Activated CD8-positive, alpha-beta memory T cell treated with anti-CD3 and anti-CD28 coated beads, Interleukin-2, amount 50 U/mL, for 24 hours (primary cell): ENCODE results near the gene VPS13C.

ENCODE experiments used
- DNase-seq: peaks from one replicate; pipeline ENCODE4 v3.0.0-alpha.2; 2020; ENCODE audit errors: extremely low read depth

Gene VPS13C

DNA sequence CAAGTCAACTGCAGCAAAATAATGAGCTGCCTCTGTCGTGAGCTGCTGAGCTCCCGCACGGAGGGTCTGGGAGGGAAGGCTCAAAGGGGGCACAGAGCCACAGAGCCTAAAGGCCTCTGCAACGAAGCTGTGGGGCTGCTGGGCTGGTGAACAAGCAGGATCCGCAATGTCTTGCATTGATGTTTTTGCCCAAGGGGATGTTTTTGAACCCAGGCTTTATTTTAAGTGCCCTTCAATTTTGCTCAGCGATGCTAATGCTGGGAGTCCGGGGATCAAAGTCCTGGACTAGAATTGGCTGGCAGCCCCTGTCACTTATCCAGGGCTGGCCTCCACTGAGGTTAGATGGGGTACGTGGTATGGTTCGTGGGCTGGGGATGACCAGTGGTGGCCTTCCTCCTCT lies 240.0 kb downstream of the VPS13C start:
- no peak for DNase-seq

DNA sequence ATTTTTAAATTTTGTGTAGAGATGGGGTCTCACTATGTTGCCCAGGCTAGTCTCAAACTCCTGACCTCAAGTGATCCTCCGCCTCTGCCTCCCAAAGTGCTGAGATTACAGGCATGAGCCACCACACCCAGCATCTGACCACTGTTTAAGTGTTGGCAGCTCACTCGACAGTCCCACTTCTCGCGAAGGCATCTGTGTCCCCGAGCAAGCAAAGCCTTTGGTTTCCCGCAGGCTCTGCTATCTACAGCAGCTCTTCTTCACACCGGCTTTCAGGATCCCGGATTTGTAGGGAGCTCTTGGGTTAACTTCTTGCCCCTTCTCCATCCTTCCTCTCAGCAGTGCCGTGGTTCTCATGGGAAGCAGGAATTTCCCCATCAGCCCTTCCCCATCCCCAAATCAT lies 240.9 kb downstream of the VPS13C start:
- DNase-seq, result no peak

- DNase-seq, result no peak
These were observed 241.4 kb downstream of the VPS13C start for GRCh38 chr15:61818801-61819200.

GRCh38 chr15:61816856-61817255 lies 243.4 kb downstream of the VPS13C start:
- DNase-seq, result no peak

DNA sequence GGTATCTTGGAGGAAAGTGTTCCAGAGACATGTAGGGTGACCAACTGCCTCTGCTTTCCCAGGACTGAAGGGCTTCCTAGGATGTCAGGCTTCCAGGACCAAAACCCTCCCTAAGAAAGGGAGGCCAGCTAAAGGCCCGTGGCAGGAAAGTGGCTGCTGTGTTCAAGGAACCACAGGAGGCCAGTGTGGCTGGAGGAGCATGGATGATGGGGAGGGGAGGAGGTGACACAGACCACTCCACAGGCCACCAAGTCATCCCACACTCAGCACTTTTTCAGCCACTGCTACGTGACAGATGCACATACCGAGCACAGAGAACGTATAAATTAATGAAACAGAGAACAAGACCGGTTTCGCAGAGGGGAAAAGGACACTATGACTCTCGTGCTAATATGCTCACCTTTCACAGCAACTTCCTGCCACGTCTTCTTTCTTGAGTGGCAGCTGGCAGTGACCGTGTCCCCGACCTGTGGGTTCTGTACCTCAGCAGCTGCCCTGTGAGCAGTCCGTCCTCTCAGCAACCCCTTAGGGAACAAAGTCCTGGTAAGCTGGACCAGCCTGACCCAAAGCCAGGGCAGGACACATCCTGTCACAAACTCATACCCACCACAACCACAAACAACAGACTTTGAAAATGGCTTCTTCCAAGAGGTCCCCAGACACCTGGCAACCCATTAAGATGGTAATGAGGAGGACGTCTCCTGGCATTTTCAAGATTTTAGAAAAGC lies 244.7 kb downstream of the VPS13C start:
- no peak for DNase-seq

DNA sequence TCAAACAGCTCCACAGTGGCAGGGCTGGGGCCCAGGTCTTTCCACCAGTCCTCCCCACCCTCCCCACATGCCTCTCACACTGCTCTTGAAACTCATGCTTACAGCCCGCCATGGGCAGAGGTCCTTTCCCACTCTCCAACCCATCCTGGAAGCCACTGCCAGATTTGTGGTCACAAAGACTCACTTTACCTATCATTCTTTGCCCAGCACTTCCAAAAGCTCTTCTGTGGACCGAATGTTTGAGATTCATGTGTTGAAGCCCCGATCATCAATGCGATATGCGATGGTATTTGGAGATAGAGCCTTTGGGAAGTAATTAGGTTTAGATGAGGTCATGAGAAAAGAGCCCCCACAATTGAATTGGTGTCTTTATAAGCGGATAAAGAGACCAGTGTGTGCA lies 247.8 kb downstream of the VPS13C start:
- no peak for DNase-seq

- DNase-seq, result no peak
These were observed 248.3 kb downstream of the VPS13C start for GRCh38 chr15:61811952-61812351.

DNA sequence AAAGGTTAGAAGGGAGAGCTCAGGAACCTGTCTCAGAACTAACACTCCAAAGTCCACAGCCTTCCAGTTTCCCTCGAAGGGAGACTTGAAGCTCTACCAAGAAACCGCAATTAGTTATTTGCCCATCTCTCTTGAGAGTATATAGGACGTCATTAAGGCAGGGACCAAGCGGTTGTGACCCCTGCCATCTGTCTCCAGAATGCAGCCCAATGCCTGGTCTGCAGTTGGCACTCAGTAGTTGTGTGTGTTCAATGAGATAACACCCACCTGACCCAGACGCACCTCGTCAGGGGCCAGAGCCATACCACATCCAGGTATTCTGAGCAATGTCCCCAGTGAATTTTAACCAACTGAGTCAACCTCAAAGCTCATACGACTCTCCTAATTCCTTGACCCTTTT lies 251.0 kb downstream of the VPS13C start:
- DNase-seq, result no peak

DNA sequence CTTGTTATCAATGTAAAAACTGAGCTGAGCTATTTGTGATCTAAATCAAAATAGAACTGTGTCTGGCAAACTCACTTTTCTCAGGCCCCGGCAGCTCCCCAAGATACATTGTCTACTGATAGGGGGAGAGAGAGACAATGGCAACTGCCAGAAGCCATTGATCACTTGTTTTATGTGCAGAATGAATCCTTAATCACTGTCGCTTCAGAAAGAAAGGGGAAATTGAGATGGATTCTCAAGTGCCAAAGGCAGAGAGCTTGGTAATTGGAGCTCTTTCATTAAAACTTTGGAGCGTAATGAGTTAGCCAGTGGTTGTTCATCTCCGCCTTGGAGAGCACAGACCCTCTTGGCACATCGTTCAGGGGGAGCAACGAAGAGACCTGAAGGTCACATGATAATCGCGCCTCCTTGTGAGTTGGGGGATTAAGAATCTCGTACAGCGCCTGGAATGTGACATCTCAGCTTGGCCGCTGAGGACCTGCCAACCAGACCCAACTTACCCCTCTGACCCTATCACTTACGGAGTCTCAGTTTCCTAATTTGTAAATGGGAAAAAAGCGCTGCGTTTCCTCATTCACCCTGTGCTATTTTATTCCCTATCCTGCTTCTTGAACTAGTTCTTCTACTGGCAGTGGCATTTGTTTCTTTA lies 252.8 kb downstream of the VPS13C start:
- no peak for DNase-seq
